Subcutaneous adipose tissue (tissue), 4 donors: Measurements from ENCODE around the gene MKRN1. TPM values are rescaled to one million over a fixed set of nuclear protein-coding genes. Genes with fewer than 3 reads are reported as not detected.

Source experiments
- total RNA-seq, 4 donors: library from RNA; depleted of rRNA; stranded (reverse); fragments of >200 nt; gene quantifications; one replicate each; pipeline ENCODE4 v1.1.0, GENCODE V29; 2016
- TF ChIP-seq, protein P1 (sequence below): fragments of 450-650 bp; IDR thresholded peaks from one replicate; pipeline ENCODE4 v1.5.1; 2016; ENCODE audit warnings: low read depth, mild to moderate bottlenecking, control low read depth, antibody characterized with exemption, moderate library complexity

Gene MKRN1
- total RNA-seq, 4 donors from 2014 or later, result 56.6 to 86.5 (median 77.8) TPM

DNA sequence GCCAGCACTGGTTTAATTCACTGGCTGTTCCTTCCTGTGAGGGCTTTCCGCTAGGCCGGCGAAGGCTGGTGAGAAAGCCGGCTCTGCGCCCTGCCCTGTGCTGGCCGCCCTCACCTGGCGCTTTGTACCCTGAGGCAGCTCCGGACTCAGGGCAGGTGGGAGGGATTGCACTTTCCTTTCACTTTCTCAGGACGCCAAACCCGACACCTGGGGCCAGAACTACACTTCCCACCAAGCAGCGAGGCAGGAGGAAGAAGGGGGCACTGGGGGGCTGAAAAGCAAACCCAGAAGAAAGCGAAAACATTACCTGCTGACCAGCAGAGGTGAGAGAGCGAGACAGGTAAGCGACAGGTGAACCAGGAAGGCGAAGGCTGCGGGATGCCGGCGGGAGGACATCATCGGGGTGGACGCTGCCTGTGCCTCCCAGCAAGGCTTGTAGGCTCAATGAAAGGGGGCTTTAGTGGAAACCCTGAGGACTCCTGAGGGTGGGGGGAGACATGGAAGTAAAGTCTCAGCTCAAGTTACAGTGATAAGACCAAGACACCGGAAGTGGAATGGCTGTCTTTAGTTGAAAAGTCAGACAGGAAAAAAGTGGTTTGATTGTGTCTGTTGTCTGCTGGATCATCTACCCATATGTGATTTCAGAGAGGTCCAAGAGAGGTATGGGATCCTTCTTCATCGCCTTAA, 75.3 kb downstream of the MKRN1 start, which contains the start of gene RAB19:
Gene RAB19, plus strand, starts transcription at position 181 of the 687 bp plus-strand sequence. CDS start 3,589 bp downstream, outside the sequence.
- TF ChIP-seq, protein P1, sequence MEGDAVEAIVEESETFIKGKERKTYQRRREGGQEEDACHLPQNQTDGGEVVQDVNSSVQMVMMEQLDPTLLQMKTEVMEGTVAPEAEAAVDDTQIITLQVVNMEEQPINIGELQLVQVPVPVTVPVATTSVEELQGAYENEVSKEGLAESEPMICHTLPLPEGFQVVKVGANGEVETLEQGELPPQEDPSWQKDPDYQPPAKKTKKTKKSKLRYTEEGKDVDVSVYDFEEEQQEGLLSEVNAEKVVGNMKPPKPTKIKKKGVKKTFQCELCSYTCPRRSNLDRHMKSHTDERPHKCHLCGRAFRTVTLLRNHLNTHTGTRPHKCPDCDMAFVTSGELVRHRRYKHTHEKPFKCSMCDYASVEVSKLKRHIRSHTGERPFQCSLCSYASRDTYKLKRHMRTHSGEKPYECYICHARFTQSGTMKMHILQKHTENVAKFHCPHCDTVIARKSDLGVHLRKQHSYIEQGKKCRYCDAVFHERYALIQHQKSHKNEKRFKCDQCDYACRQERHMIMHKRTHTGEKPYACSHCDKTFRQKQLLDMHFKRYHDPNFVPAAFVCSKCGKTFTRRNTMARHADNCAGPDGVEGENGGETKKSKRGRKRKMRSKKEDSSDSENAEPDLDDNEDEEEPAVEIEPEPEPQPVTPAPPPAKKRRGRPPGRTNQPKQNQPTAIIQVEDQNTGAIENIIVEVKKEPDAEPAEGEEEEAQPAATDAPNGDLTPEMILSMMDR, result no peak

Other genes starting within 250 kb of the MKRN1 start
- gene SLC37A3, start 81.0 kb downstream of the MKRN1 start, total RNA-seq, result 10 to 100 TPM; 49.6 to 69.3 (median 59.6) TPM
- not detected for gene RAB19, start 75.4 kb downstream of the MKRN1 start, total RNA-seq
- gene DENND2A, start 161.3 kb upstream of the MKRN1 start, total RNA-seq, result 10 to 100 TPM in 3 of 4 donors, 1 to 10 TPM in 1; 6.8 to 13.6 (median 10.6) TPM
- gene ADCK2, start 193.4 kb upstream of the MKRN1 start, total RNA-seq, result 10 to 100 TPM in 3 of 4 donors, 1 to 10 TPM in 1; 6.8 to 45.0 (median 19.9) TPM
- gene NDUFB2, start 217.2 kb upstream of the MKRN1 start, total RNA-seq, result 100 to 1,000 TPM; 112 to 308 (median 163) TPM